H9 (cell line): ENCODE data around the gene SNAP25. TPM values are rescaled to one million over a fixed set of nuclear protein-coding genes. Genes with fewer than 3 reads are reported as not detected.

Source experiments
- DNase-seq: peaks from one replicate; pipeline ENCODE4 v3.0.0-alpha.2; 2017
- H2AFZ ChIP-seq: one replicate; pipeline ENCODE4 v1.6.1; 2013; ENCODE audit warnings: mild to moderate bottlenecking, low read length, control low read depth, moderate library complexity
- H2AK5ac ChIP-seq: 2 replicates; pipeline ENCODE4 v1.6.1; 2013; ENCODE audit warnings: low read length, control low read depth, mixed read lengths; ENCODE audit not compliant: insufficient read length
- H2BK120ac ChIP-seq: one replicate; pipeline ENCODE4 v1.6.1; 2013; ENCODE audit warnings: low read depth, mild to moderate bottlenecking, low read length, control low read depth, inconsistent platforms; ENCODE audit not compliant: poor library complexity, severe bottlenecking
- H2BK12ac ChIP-seq: 2 replicates; pipeline ENCODE4 v1.6.1; 2013; ENCODE audit warnings: low read length, control low read depth, mixed read lengths, low read depth; ENCODE audit not compliant: insufficient read length
- H2BK15ac ChIP-seq: 2 replicates; pipeline ENCODE4 v1.6.1; 2013; ENCODE audit warnings: low read depth, low read length, control low read depth
- H2BK20ac ChIP-seq: one replicate; pipeline ENCODE4 v1.6.1; 2013; ENCODE audit warnings: low read depth, mild to moderate bottlenecking, low read length, control low read depth, inconsistent platforms; ENCODE audit not compliant: poor library complexity, severe bottlenecking
- H2BK5ac ChIP-seq: 2 replicates; pipeline ENCODE4 v1.6.1; 2013; ENCODE audit warnings: low read length, control low read depth, mixed read lengths; ENCODE audit not compliant: insufficient read length
- H3K14ac ChIP-seq: 2 replicates; pipeline ENCODE4 v1.6.1; 2013; ENCODE audit warnings: low read length, control low read depth; ENCODE audit not compliant: insufficient read depth
- H3K18ac ChIP-seq: 2 replicates; pipeline ENCODE4 v1.6.1; 2013; ENCODE audit warnings: low read depth, mild to moderate bottlenecking, mixed read lengths, low read length, control low read depth; ENCODE audit not compliant: insufficient read length
- H3K23ac ChIP-seq: 2 replicates; pipeline ENCODE4 v1.6.1; 2013; ENCODE audit warnings: low read length, control low read depth, mixed read lengths, low read depth; ENCODE audit not compliant: insufficient read length
- H3K23me2 ChIP-seq: 2 replicates; pipeline ENCODE4 v1.6.1; 2013; ENCODE audit warnings: low read depth, mild to moderate bottlenecking, mixed read lengths, low read length, control low read depth; ENCODE audit not compliant: insufficient read length, poor library complexity, severe bottlenecking
- H3K27ac ChIP-seq: 2 replicates; pipeline ENCODE4 v1.5.1; 2013; ENCODE audit warnings: low read length, control low read depth, mixed read lengths, low read depth; ENCODE audit not compliant: insufficient read length
- H3K27me3 ChIP-seq: 2 replicates; pipeline ENCODE4 v1.6.1; 2013; ENCODE audit warnings: low read length, control low read depth, inconsistent platforms; ENCODE audit not compliant: insufficient read depth
- H3K4ac ChIP-seq: 2 replicates; pipeline ENCODE4 v1.6.1; 2013; ENCODE audit warnings: low read depth, mild to moderate bottlenecking, control low read depth, inconsistent platforms, low read length, moderate library complexity
- H3K4me1 ChIP-seq: 2 replicates; pipeline ENCODE4 v1.6.1; 2013; ENCODE audit warnings: low read length, control low read depth, inconsistent platforms; ENCODE audit not compliant: insufficient read depth
- H3K4me2 ChIP-seq: 2 replicates; pipeline ENCODE4 v1.6.1; 2013; ENCODE audit warnings: low read length, control low read depth, mixed read lengths; ENCODE audit not compliant: insufficient read length, insufficient read depth
- H3K56ac ChIP-seq: 2 replicates; pipeline ENCODE4 v1.6.1; 2013; ENCODE audit warnings: low read depth, mild to moderate bottlenecking, mixed read lengths, low read length, control low read depth; ENCODE audit not compliant: insufficient read length
- H3K79me1 ChIP-seq: 2 replicates; pipeline ENCODE4 v1.6.1; 2013; ENCODE audit warnings: low read depth, mild to moderate bottlenecking, moderate library complexity, low read length, control low read depth, inconsistent platforms; ENCODE audit not compliant: insufficient read depth, poor library complexity, severe bottlenecking
- H3K79me2 ChIP-seq: 2 replicates; pipeline ENCODE4 v1.6.1; 2013; ENCODE audit warnings: low read length, control low read depth, inconsistent platforms; ENCODE audit not compliant: insufficient read depth
- H3K9ac ChIP-seq: 2 replicates; pipeline ENCODE4 v1.6.1; 2013; ENCODE audit warnings: low read length, control low read depth, mixed read lengths; ENCODE audit not compliant: insufficient read length; ENCODE audit errors: extremely low read depth
- H3K9me3 ChIP-seq: one replicate; pipeline ENCODE4 v1.6.1; 2013; ENCODE audit warnings: low read depth, low read length, inconsistent platforms; ENCODE audit not compliant: control insufficient read depth
- H3T11ph ChIP-seq: one replicate; pipeline ENCODE4 v1.6.1; 2013; ENCODE audit warnings: mild to moderate bottlenecking, low read length, control low read depth, inconsistent platforms
- H4K20me1 ChIP-seq: one replicate; pipeline ENCODE4 v1.6.1; 2013; ENCODE audit not compliant: control insufficient read depth, insufficient read length, insufficient read depth
- H4K5ac ChIP-seq: 2 replicates; pipeline ENCODE4 v1.6.1; 2013; ENCODE audit warnings: low read depth, mild to moderate bottlenecking, mixed read lengths, low read length, control low read depth; ENCODE audit not compliant: insufficient read length
- H4K8ac ChIP-seq: replicated peaks from 2 replicates; pipeline ENCODE4 v1.6.1; 2013; ENCODE audit warnings: low read length, control low read depth, mixed read lengths, low read depth; ENCODE audit not compliant: insufficient read length
- H4K91ac ChIP-seq: 2 replicates; pipeline ENCODE4 v1.6.1; 2013; ENCODE audit warnings: low read depth, mild to moderate bottlenecking, moderate library complexity, mixed read lengths, low read length, control low read depth; ENCODE audit not compliant: insufficient read length
- H3K27ac Mint-ChIP-seq, 3 experiments: 2 replicates in 2 of 3; 3 replicates in 1 of 3; pipeline ENCODE4 v1.8.0; 2020 to 2021; ENCODE audit warnings: mixed read lengths in 3 of 3, mild to moderate bottlenecking in 1 of 3, moderate library complexity in 1 of 3
- H3K27me3 Mint-ChIP-seq: 2 replicates; pipeline ENCODE4 v1.8.0; 2021; ENCODE audit warnings: low read depth, mild to moderate bottlenecking, moderate library complexity, mixed read lengths
- H3K36me3 Mint-ChIP-seq, 3 experiments: 2 replicates in 2 of 3; 3 replicates in 1 of 3; pipeline ENCODE4 v1.8.0; 2020 to 2021; ENCODE audit warnings: low read depth in 3 of 3, mixed read lengths in 3 of 3; ENCODE audit not compliant: insufficient read depth in 1 of 3
- H3K4me1 Mint-ChIP-seq, 2 experiments: 2 replicates each; pipeline ENCODE4 v1.8.0; 2020; ENCODE audit warnings: mixed read lengths in 2 of 2
- H3K4me3 Mint-ChIP-seq, 2 experiments: 2 replicates in 1 of 2; 3 replicates in 1 of 2; pipeline ENCODE4 v1.8.0; 2020 to 2021; ENCODE audit warnings: mild to moderate bottlenecking in 2 of 2, mixed read lengths in 2 of 2, moderate library complexity in 1 of 2
- H3K9me3 Mint-ChIP-seq, 2 experiments: 2 replicates in 1 of 2; 3 replicates in 1 of 2; pipeline ENCODE4 v1.8.0; 2020; ENCODE audit warnings: mild to moderate bottlenecking in 2 of 2, mixed read lengths in 2 of 2, moderate library complexity in 1 of 2
- CTCF ChIP-seq: fragments of 200-600 bp; sonication (generic); conservative IDR thresholded peaks from 3 replicates; pipeline ENCODE4 v1.8.0; 2021; ENCODE audit warnings: antibody characterized with exemption, mild to moderate bottlenecking
- WGBS: extraction: QIAGEN DNeasy Blood & Tissue Kit; methylation state at CpG from one replicate; pipeline ENCODE4 v1.1.7; 2013; ENCODE audit warnings: missing lambda C conversion rate, low lambda C conversion rate, mixed read lengths; ENCODE audit not compliant: insufficient read length; ENCODE audit errors: extremely low coverage; 5-methylcytosine and 5-hydroxymethylcytosine counted together
- total RNA-seq: library from RNA; stranded (reverse); gene quantifications from 2 replicates; pipeline ENCODE4 v1.2.1, GENCODE V29; 2021

SNAP25 gene
- total RNA-seq, 1 experiment from 2014 or later = 0.13 TPM

- no peak overlapping the region for H2BK120ac ChIP-seq
- no peak overlapping the region for H2BK12ac ChIP-seq
- no peaks in the 10 kb centered on the region; the same call in 1 of the 2 replicates for H3K27me3 ChIP-seq
- no peak overlapping the region for H2AFZ ChIP-seq
- peak overlapping the region; percentile 20 for H3K4me2 ChIP-seq
- no peak overlapping the region for H3K23ac ChIP-seq
- WGBS = no CpG with 5 or more reads among the region's 5 CpGs
- no peak overlapping the region for H3K9ac ChIP-seq
- H4K20me1 ChIP-seq = no peaks in the 10 kb centered on the region
- H3K9me3 ChIP-seq = no peaks in the 10 kb centered on the region
- H3K14ac ChIP-seq = no peak overlapping the region
- H3K56ac ChIP-seq = no peak overlapping the region
- no peak overlapping the region for H3K18ac ChIP-seq
- no peak overlapping the region for H4K8ac ChIP-seq
- peak overlapping the region in 2 of 3 experiments; percentile 65; a peak in 4 of 7 replicates for H3K27ac Mint-ChIP-seq
- no peaks in the 10 kb centered on the region for H3K36me3 Mint-ChIP-seq
- no peaks in the 10 kb centered on the region for H3K79me1 ChIP-seq
- H3K27me3 Mint-ChIP-seq = 0 out of 2 replicates have a peak, but pooled peaks cover 2% of the 10 kb centered on the region
- H2BK20ac ChIP-seq = no peak overlapping the region
- no peak overlapping the region for H2AK5ac ChIP-seq
- no peaks in the 10 kb centered on the region for H3K23me2 ChIP-seq
- no peak overlapping the region for H4K5ac ChIP-seq
- H2BK5ac ChIP-seq = no peak overlapping the region
- no peak overlapping the region for H2BK15ac ChIP-seq
- H3K79me2 ChIP-seq = no peaks in the 10 kb centered on the region
- H3K9me3 Mint-ChIP-seq = no peaks in the 10 kb centered on the region; a peak in 1 of 5 replicates
- H3T11ph ChIP-seq = no peak overlapping the region
- no peak overlapping the region for H3K4ac ChIP-seq
- no peak overlapping the region for H4K91ac ChIP-seq
- no peak for TF ChIP-seq CTCF
- DNase-seq = no peak
- H3K27ac ChIP-seq = no peak overlapping the region
- peaks cover 22 to 41% of the 10 kb centered on the region in 2 experiments for H3K4me1 Mint-ChIP-seq
- H3K4me1 ChIP-seq = peaks cover 7% of the 10 kb centered on the region
- peak overlapping the region in 1 of 2 experiments; percentile 31; a peak in 2 of 5 replicates for H3K4me3 Mint-ChIP-seq
Measured at GRCh38 chr20:10280018-10280908, 61.6 kb downstream of the SNAP25 start.
